Measurements from ENCODE around the gene CDH23. TPM values are rescaled to one million over a fixed set of nuclear protein-coding genes. Genes with fewer than 3 reads are reported as not detected.

CDH23 gene
- total RNA-seq, 1 experiment from 2014 or later: not detected

GRCh38 chr10:71564194-71564820 lies 167.6 kb downstream of the CDH23 start:
- Histone ChIP-seq H3K27me3 (ENCODE audit: low read length) (peaks cover 8% of the 10 kb centered on the region; the same call in 1 of the 2 replicates), H3K9me3 (ENCODE audit: low read length) (no peaks in the 10 kb centered on the region), H3K4me3 (ENCODE audit: low read length) (no peak overlapping the region), H4K20me1 (ENCODE audit: low read length) (no peaks in the 10 kb centered on the region), H3K4me1 (ENCODE audit: insufficient read depth, low read length) (no peaks in the 10 kb centered on the region), H3K9me2 (replicated peaks; ENCODE audit: low read length) (no peaks in the 10 kb centered on the region), H2AFZ (ENCODE audit: low read length) (no peak overlapping the region), H3F3A (ENCODE audit: low read length, unreplicated experiment) (no peaks in the 10 kb centered on the region), H3K9ac (ENCODE audit: low read length) (no peak overlapping the region), H3K4me2 (ENCODE audit: low read length) (no peak overlapping the region), H3K79me2 (ENCODE audit: low read length) (no peaks in the 10 kb centered on the region), H3K27ac (ENCODE audit: low read length) (no peak overlapping the region), H3K36me3 (ENCODE audit: low read depth, low read length) (no peaks in the 10 kb centered on the region)
- ChIA-PET CTCF (no interaction called here), POLR2A (ENCODE audit: unreplicated experiment) (no interaction called here)
- no peak for TF ChIP-seq EZH2phosphoT487 (IDR thresholded peaks at IDR 0.05; ENCODE audit: borderline replicate concordance, low read length)
- TF ChIP-seq EZH2 (IDR thresholded peaks at IDR 0.05; ENCODE audit: low read length, unreplicated experiment): no peak
- no peak for TF ChIP-seq CTCF (conservative IDR thresholded peaks at IDR 0.05; ENCODE audit: low read depth, low read length)
- intact Hi-C loops (cut with micrococcal nuclease): loop anchor here (10.0 kb wide), 1 partner anchor 180 kb away; no protein-coding TSS in a partner anchor
- ATAC-seq: no peak
- BruUV-seq (replicated peaks): no TSS peak
- DNase-seq: no peak

GRCh38 chr10:71565284-71566000 lies 168.7 kb downstream of the CDH23 start:
- H4K20me1 ChIP-seq (ENCODE audit: low read length): no peaks in the 10 kb centered on the region
- no peaks in the 10 kb centered on the region for H3K4me1 ChIP-seq (ENCODE audit: insufficient read depth, low read length)
- H3K79me2 ChIP-seq (ENCODE audit: low read length): no peaks in the 10 kb centered on the region
- no peaks in the 10 kb centered on the region; the same call in 1 of the 2 replicates for H3K36me3 ChIP-seq (ENCODE audit: low read depth, low read length)
- no peak for ATAC-seq
- no peak overlapping the region for H3K9ac ChIP-seq (ENCODE audit: low read length)
- H3K9me3 ChIP-seq (ENCODE audit: low read length): no peaks in the 10 kb centered on the region
- no peak for TF ChIP-seq EZH2 (IDR thresholded peaks at IDR 0.05; ENCODE audit: low read length, unreplicated experiment)
- TF ChIP-seq EZH2phosphoT487 (IDR thresholded peaks at IDR 0.05; ENCODE audit: borderline replicate concordance, low read length): no peak
- TF ChIP-seq CTCF (conservative IDR thresholded peaks at IDR 0.05; ENCODE audit: low read depth, low read length): no peak
- H3F3A ChIP-seq (ENCODE audit: low read length, unreplicated experiment): no peaks in the 10 kb centered on the region
- no peak overlapping the region for H3K27ac ChIP-seq (ENCODE audit: low read length)
- H3K4me2 ChIP-seq (ENCODE audit: low read length): no peak overlapping the region
- DNase-seq: no peak
- H2AFZ ChIP-seq (ENCODE audit: low read length): no peak overlapping the region
- no peaks in the 10 kb centered on the region for H3K9me2 ChIP-seq (replicated peaks; ENCODE audit: low read length)
- no peaks in the 10 kb centered on the region for H3K27me3 ChIP-seq (ENCODE audit: low read length)
- CTCF ChIA-PET: no interaction called here
- no peak overlapping the region for H3K4me3 ChIP-seq (ENCODE audit: low read length)
- POLR2A ChIA-PET (ENCODE audit: unreplicated experiment): no interaction called here
- intact Hi-C loops (cut with micrococcal nuclease): loop anchor here (10.0 kb wide), 1 partner anchor 181 kb away; no protein-coding TSS in a partner anchor
- no TSS peak for BruUV-seq (replicated peaks)

GRCh38 chr10:71567006-71567405 lies 170.3 kb downstream of the CDH23 start:
- H3F3A ChIP-seq (ENCODE audit: low read length, unreplicated experiment): no peaks in the 10 kb centered on the region
- TF ChIP-seq EZH2phosphoT487 (IDR thresholded peaks at IDR 0.05; ENCODE audit: borderline replicate concordance, low read length) (no peak), CTCF (conservative IDR thresholded peaks at IDR 0.05; ENCODE audit: low read depth, low read length) (no peak)
- no peak overlapping the region for H3K4me3 ChIP-seq (ENCODE audit: low read length)
- no peaks in the 10 kb centered on the region; the same call in 1 of the 2 replicates for H3K36me3 ChIP-seq (ENCODE audit: low read depth, low read length)
- no peak for DNase-seq
- no peaks in the 10 kb centered on the region for H3K4me1 ChIP-seq (ENCODE audit: insufficient read depth, low read length)
- no peak overlapping the region for H3K9ac ChIP-seq (ENCODE audit: low read length)
- no peaks in the 10 kb centered on the region for H3K27me3 ChIP-seq (ENCODE audit: low read length)
- BruUV-seq (replicated peaks): no TSS peak
- ChIA-PET POLR2A (ENCODE audit: unreplicated experiment) (no interaction called here), CTCF (no interaction called here)
- ATAC-seq: no peak
- H4K20me1 ChIP-seq (ENCODE audit: low read length): no peaks in the 10 kb centered on the region
- H3K79me2 ChIP-seq (ENCODE audit: low read length): no peaks in the 10 kb centered on the region
- no peak overlapping the region for H3K4me2 ChIP-seq (ENCODE audit: low read length)
- no peak overlapping the region for H2AFZ ChIP-seq (ENCODE audit: low read length)
- H3K27ac ChIP-seq (ENCODE audit: low read length): no peak overlapping the region
- H3K9me3 ChIP-seq (ENCODE audit: low read length): no peaks in the 10 kb centered on the region
- intact Hi-C loops (cut with micrococcal nuclease): loop anchor here (10.0 kb wide), 1 partner anchor 182 kb away; no protein-coding TSS in a partner anchor
- H3K9me2 ChIP-seq (replicated peaks; ENCODE audit: low read length): no peaks in the 10 kb centered on the region
